GM21737 (cell line): ENCODE data around the gene CD63.

Experiments used
- ATAC-seq: cut with Tn5 transposase; IDR thresholded peaks from one replicate; pipeline ENCODE4 v1.9.1; 2021; ENCODE audit warnings: mild to moderate bottlenecking, moderate library complexity; ENCODE audit not compliant: unreplicated experiment

The CD63 gene

DNA sequence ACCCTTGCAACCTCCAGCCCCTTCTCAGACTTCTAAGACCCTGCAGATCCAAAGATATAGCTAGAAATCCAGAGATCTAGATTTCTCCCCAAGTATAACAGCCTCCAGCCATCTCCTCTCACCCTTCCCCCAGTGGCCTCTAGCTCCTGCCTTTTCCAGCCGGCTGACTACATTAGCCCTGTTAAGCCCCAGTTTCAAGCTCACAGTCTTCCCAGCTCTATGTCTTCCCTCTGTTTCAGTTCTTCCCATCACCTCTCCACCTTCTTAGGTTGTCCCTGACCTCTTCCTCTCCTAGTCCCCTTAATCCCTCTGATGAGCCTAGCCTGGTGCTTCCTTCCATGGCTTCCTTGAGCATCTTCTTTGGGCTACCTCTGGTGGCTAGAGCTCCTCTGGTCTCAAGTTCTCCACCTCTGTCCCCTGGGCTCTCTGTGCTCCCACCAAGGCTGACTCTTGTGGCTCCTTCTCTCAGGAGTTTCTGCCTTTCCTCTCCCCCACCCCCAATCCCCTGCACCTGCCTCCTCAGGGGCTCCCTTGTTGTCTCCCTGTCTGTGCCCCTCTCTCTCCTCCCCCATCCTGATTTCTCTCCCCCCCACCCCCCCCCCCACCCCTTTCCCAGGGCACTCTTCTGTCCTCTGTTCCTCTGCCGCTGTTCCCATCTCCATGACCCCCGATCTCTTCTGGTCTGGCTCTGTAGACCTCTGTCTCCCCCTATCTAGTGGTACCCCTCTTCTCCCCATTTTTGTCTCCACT, 13.3 kb upstream of the CD63 start:
- ATAC-seq: no peak

DNA sequence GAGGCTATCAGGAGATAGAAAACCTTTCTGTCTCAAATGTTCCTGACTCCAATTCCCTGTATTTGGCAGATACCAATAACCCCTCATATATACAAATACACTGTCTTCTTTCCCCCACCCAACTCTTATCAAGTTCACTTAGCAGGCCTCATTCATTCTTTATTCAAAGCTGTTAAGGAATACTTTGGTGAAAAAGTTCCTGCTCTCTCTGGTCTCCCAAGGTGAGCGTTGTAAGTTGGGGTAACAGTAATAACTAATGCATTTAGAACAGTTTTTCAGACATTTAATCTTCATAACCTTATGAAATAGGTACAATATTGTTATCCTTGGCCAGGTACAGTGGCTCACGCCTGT, 10.2 kb upstream of the CD63 start:
- ATAC-seq: no peak

DNA sequence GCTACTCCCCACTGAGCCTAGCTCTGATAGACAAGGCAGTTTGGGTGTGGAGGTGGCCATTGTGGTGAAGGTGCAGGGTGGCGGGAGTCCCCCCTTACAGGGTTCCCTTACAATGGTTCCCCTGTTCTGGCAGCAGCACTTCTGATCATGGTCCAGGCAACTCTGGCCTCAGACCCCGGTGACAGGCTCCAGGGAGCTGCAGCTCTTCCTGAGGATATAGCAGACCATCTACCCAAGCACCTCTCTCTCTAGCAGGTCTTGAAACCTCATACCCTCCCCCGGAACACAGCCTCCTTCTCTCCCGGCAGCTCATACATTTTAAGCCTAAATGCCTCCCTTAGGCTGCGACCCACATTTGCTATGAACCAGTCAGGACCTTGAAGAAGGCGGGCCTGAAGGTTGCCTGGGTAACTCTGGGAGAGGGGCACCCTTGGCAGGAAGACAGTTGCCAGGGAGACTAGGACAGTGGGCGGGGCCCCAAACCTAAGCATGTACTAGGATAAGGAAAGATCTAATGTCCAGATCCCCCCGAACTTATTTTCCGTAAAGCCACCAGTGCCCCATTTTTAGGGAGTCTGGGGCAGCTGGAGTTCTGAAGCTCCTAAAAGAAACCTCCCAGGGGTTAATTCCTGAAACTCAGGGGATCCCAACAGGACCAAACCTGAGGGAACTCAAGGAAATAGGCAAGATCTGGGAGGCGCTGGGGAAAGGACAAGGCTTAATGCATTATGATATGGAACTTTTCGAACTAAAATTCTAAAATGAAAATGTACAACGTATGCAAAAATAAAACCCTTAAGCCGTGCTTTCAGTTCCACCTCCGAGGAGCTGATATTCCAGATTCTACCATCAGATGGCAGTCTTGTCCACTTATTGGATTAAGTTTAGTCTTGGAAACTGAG, 9.6 kb upstream of the CD63 start:
- ATAC-seq: peak; percentile 87

DNA sequence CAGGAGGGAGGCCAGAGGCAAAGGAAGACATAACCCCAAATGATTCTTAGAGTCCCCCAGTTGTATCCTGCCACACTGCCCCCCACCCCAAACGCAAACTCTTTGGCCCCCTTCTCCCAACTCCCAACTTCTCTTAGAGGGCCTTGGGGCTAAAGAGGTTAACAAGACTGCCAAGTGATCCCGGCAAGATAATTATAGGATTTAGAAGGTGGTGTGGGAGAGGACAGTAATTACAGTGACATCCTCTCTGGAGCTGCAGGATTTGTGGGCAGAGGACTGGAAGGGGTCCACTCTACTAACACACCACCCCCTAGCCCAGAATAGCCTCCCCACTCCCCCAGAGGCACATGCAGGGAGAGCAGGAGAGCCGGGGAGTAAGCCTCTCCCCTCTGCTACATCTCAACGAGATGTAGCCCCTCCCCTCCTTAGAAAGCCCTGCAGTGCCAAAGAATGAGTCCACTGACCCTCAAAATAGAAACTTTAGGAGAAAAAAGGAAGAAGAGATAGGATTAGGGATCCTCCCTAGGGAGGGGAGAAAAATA, 8.8 kb upstream of the CD63 start:
- no peak for ATAC-seq

DNA sequence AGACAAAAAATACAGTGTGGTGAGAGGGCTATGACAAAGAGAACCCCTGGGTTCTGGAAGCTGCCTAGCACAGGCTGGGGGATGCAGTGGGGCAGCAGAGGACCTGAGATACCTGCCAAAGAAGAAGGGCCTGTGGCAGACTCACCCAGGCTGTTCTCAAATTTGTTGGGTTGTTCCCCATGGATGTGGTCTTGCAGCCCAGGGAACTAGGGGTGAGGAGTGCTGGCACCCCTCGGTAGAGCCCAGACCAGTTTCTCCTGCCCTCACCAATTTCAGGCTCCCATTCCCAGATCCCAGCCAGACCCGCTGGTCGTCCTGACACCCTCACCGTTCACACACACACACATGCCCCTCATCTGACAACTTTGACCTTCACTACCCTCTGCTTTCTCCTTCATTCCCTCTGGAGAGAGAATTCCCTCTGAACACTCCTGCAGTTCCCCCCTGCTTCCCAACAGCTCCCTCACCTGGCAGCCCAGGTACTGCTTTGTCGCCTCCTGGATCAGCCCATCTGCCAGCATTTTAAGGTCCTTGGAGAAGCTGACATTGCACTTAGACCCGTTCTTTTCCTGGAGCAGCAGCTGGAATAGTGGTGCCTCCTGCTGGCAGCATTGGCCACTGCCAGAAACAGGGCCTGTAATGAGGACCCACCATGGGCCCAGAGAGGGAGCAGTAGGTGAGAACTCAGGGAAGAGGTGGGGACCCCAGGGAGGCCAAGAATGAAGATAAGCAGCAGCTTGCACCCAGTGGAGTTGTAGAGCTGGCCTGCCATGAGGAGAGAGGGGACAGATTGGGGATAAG, 8.2 kb upstream of the CD63 start:
- ATAC-seq: peak; percentile 35

DNA sequence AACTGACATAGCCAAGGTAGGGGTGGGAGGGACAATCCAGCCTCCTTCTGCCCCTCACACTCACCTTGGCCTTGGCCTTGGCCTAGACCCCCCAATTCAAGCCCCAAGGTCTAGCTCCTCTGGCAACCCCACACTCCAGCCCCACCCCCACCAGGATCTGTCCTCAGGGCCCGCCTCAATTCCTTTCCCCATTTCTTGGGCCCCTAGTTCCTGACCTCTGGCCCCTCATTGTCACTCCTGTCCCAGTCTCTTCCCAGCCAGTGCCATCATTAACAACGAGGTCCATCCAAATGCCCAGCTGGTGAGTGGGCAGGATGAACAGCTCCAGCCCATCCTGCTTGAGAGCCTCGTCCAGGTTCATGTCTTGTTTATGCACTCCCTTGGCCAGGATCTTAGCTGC, 7.3 kb upstream of the CD63 start:
- ATAC-seq: no peak

DNA sequence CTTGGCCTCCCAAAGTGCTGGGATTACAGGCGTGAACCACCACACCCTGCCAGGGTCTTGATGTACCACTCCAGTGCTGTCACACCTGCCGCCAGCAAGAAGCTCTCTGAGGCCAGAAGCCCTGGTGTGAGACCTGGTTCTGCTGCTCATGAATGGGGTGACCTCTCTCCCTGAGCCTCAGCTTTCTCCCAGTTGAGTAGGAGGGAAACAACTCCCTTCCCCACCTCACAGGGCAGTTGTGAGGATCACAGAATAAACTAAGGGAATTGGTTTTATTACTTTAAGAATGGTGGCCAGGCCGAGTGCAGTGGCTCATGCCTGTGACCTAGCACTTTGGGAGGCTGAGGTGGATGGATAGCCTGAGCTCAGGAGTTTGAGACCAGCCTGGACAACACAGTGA, 5.8 kb upstream of the CD63 start:
- no peak for ATAC-seq

DNA sequence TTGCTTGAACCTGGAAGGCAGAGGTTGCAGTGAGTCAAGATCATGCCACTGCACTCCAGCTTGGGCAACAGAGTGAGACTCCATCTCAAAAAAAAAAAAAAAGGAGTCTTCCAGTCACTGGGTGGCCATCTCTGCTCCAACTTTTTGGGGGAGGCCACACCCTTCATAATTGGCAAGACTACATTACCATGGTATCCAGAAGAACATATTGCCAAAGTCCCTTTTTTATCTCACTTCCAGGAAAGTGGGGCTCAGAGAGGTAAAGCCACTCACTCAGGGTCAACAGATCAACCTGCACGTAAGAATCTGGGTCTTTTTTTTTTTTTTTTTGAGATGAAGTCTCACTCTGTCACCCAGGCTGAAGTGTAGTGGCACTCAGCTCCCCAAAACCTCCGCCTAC, 5.0 kb upstream of the CD63 start:
- ATAC-seq: no peak

DNA sequence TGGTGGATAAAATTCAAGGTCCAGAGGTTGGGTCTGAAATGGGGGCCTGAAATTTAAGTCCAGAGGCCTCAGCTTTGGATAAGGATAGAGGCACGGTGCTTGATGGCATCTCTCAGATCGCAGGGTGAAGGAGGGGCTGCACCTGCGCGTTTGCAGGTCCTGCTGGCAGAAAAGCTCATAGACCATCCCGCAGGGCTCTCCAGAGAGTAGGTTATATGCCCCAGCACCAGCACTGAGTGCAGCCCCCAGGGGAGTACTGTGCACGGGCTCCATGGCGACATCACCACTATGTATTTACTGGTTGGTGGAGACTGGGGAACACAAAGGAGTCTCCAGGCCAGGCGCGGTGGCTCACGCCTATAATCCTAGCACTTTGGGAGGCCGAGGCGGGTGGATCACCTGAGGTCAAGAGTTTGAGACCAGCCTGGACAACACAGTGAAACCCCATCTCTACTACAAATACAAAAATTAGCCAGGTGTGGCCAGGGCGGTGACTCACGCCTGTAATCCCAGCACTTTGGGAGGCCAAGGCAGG, 4.3 kb upstream of the CD63 start:
- ATAC-seq: no peak

DNA sequence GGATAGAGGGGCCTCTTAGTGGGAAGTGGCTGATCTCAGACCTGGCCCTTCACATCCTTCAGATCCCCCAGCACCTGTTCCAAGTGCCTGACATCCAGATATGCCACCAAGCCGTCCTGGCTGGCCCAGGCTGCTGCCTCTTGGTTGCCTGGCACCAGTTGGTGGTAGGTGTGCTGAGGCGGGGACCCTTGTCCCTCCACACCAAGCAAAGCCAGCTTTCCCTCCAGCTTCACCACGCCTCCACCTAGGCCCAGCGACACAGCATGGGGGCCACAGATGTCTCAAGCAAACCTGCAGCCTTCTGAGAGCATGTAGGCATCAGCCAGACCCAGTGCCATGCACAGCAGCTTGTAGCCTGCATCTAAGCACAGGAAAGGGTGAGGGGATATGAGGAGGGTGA, 3.5 kb upstream of the CD63 start:
- no peak for ATAC-seq

DNA sequence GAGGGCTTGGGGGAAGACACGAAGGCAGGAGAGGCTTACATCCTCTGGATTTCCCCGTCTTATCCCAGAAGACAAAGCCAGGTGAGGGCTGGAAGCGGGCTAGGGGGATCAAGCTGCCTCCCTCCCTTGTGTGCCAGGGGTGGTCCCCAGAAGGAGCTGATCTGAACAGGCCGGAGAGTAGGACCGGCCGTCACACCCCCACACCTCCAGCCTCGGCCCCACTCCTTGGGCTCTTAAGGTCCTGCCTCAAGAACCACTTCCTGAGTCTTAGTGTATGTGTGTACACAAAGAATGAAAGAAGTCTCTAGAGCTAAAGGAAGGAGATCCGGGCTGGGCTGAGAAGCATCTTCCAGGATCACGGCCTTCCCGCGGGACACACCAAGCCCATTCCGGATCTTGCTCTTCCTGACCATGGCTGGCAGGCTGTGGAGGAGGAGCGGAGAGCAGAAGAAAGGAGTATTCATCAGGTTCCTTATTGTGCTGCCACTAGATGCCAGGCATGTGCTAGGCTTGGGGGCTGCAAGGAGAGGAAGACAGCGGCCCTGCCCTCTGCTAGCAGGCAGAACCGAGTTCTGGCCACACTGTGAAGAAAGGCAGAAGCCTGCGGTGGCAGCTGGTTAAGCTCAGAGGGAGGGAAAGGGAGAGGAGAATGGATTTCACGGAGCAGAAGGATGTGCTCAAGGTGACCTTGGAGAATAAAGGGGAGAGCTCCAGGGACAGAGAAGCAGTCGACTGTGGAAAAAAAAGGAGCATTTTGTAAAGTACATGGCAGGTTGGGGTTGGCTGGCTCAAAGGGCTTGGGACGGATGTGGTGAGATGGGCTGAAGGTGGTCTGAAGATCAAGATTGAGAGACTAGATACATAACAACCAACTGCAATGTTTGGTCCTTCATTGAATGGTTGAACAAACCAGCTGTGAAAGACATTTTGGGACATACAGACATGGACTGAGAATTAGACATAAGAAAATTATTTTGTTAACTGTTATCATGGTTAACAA, 1.3 kb upstream of the CD63 start:
- peak; percentile 40 for ATAC-seq

DNA sequence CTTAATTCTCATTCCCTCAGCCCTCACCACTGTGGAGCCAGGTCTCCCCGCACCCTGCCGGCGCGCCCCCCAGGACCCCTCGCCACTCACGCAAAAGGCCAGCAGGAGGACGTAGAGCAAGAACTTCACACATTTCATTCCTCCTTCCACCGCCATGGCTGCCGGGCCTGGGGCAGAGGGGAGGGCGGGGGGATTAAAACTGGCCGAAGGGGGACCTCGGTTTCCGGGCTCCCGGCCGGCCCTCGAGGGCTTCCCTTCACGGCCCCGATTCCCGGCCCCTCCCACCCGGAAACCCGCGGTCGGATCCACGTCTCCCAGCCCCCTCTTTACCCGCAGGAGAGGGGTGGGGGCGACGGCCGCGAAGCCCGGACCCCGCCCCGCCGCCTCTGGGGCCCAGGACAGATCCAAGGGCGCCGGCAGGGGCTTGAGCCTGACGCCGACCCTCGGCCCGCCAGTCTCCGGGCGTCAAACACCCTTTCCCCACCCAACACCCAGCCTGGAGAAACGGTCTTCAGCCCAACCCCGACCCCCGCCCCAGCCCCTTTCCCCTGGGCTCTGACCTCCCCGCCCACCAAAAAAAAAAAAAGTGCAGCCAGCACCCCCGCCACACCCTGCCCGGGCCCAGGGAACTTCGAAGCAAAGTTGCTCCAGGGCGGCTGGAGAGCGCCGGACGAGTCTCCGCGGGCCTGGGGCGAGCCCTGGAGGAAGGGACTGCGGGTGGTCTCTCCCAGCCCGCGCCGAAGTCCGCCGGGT, 447 bp downstream of the CD63 start:
- ATAC-seq: peak; percentile 5

DNA sequence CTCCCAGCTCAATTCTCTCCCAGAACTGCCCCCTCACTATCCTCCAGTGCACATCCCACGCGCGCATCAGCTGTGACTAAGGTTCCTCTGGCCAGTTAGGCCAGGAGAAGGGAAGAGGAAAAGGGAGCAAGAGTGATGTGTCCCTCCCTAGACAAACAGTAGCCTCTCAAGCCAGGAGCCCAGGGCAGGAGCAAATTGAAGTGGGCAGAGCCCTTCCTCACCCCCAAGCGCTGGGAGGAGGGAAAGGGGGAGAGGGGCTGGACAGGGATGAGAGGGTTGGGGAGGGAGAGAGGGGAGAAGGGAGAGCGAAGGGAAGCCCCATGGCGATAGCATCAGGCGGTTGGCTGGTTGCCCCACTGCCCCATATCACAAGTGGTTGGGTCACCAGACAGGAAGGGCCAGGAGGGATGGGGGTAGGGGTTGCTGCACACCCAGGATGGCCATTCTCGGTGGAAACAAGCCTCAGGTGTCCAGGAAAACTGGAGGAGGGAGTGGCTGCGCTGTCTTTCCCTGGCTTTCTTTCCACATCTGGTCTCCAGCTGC, 1.1 kb downstream of the CD63 start:
- ATAC-seq: no peak

DNA sequence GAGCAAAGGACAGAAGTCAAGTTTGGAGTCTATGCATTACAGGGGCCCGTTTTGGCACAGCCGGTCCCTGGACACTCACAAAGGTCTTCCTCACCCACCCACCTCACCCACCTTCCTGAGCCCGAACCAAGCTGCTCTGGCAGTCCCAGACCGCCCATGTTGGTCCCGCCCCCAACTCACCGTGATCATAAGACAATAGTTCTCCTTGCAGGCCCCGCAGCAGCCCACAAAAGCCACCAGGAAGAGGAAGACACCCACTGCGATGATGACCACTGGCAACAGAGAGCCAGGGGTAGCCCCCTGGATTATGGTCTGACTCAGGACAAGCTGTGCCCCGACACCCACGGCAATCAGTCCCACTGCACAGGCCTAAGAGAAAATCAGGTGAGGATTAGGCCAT, 1.8 kb downstream of the CD63 start:
- no peak for ATAC-seq

DNA sequence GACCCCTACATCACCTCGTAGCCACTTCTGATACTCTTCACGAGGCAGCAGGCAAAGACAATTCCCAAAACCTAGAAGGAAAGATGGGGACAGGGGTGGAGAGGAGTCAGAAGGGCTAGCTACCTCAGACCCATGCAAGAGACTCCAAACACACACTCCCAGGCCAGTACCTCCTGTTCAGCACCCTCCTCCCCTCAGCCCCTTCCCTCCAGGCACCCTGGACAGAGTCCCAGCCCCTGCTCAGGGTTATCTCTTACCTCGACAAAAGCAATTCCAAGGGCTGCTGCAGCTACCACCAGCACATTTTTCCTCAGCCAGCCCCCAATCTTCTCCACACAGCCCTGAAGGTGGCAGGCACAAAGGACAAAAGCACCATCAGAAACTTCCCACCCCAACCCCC, 3.3 kb downstream of the CD63 start:
- ATAC-seq: no peak

DNA sequence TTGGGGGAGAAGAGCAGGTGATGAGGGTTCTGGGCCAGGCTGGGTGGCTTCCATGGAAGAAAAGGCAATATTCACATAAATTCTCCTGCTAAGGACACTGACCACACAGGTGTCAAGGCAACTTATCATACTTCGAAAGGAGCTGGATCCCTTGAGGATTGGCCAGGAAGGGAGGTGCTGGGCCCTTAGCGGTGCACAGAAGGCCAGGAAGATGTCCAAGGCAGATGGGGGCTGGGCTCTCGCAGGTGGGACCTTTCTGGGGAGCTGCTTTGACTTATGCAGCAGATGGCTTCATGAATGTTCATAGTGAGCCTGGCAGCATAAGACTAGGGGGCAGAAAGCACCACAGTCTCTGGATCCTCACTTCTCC, 3.9 kb downstream of the CD63 start:
- ATAC-seq: no peak

DNA sequence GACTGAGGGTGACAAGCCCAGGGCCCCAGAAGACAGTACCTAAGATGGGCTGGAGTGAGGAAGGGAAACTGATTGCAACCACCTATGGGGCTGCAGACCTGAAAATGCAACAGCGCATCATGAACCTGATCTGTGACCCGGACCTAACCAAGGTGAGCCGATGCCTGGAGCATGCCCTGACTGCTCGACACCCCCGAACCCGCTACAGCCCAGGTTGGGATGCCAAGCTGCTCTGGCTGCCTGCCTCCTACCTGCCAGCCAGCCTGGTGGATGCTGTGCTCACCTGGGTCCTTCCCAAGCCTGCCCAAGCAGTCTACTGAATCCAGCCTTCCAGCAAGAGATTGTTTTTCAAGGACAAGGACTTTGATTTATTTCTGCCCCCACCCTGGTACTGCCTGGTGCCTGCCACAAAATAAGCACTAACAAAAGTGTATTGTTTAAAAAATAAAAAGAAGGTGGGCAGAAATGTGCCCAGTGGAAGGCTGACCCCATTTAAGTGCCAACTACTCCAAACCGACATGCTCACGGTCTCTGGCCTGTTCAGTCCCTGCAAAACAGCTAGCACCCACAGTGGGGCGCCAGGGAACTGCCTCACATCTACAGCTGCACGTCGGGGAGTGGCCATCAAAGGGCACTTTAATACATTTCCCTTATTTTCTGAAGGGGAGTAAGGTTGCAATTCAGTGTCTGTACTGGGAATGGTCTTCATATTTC, 4.4 kb downstream of the CD63 start:
- no peak for ATAC-seq

DNA sequence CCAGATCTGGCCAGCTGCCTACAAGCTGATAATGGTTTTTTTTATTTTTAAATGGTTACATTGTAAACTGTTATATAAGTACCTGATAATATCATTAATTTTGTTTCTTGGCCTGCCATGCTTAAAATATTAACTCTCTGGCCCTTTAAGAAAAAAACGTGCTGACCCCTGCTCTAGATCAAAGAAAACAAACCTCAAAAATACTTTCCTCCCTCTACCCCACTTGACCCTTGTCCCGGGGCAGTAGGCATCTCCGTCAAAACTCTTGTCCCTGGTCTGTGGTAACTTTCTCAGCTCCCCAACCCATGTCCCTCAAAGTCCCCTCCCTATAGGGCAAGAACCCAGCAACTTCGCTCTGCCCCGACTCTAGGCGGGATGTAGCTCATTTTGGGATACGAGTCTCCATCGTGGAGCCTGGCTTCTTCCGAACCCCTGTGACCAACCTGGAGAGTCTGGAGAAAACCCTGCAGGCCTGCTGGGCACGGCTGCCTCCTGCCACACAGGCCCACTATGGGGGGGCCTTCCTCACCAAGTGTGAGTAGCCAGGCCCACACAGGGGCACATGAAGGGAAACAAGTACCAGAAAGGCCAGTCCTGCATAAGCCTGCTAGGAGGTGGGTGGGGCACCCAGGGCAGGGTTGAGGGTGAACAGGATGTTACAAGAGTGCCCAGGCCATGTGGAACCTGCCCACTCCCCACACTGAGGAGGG, 5.1 kb downstream of the CD63 start:
- no peak for ATAC-seq
